HL-60 (cell line): ENCODE results near the gene GFI1.

Experiments
- DNase-seq, 2 experiments: peaks; one replicate each; pipeline ENCODE4 v3.0.0-alpha.2; 2010 to 2020; ENCODE audit warnings: low read depth in 1 of 2, low spot score in 1 of 2
- H3K27ac ChIP-seq: fragments of 250-450 bp; sonication (Bioruptor Pico); replicated peaks from 2 replicates; pipeline ENCODE4 v1.5.1; 2020; ENCODE audit warnings: mild to moderate bottlenecking, moderate library complexity
- H3K27me3 ChIP-seq: fragments of 250-450 bp; sonication (Bioruptor Pico); 2 replicates; pipeline ENCODE4 v1.5.1; 2021; ENCODE audit warnings: mild to moderate bottlenecking, moderate library complexity; ENCODE audit not compliant: insufficient read depth, poor library complexity, severe bottlenecking
- H3K4me3 ChIP-seq: replicated peaks from 2 replicates; pipeline ENCODE4 v1.5.1; 2011; ENCODE audit warnings: mild to moderate bottlenecking, control low read depth, low read length; ENCODE audit not compliant: insufficient read depth
- CTCF ChIP-seq: IDR thresholded peaks from one replicate; pipeline ENCODE4 v1.5.1; 2011; ENCODE audit warnings: low read length, control low read depth, inconsistent platforms; ENCODE audit not compliant: insufficient read depth
- GABPA ChIP-seq: IDR thresholded peaks from 2 replicates; pipeline ENCODE4 v1.6.1; 2012; ENCODE audit warnings: low read depth
- POLR2AphosphoS5 ChIP-seq: IDR thresholded peaks from 2 replicates; pipeline ENCODE4 v1.6.1; 2012; ENCODE audit warnings: low read depth
- REST ChIP-seq: IDR thresholded peaks from 2 replicates; pipeline ENCODE4 v1.6.1; 2012; ENCODE audit warnings: low read depth; ENCODE audit not compliant: insufficient replicate concordance
- SPI1 ChIP-seq: IDR thresholded peaks from 2 replicates; pipeline ENCODE4 v1.6.1; 2012; ENCODE audit warnings: low read depth, mild to moderate bottlenecking, borderline replicate concordance

The GFI1 gene

GRCh38 chr1:92519043-92519442 lies 32.3 kb upstream of the GFI1 start:
- no peak overlapping the region for H3K4me3 ChIP-seq
- TF ChIP-seq REST (no peak), GABPA (no peak), SPI1 (peak; percentile 79), POLR2AphosphoS5 (no peak), CTCF (no peak)
- DNase-seq, result no peak
- H3K27ac ChIP-seq, result no peak overlapping the region
- no peaks in the 10 kb centered on the region for H3K27me3 ChIP-seq

- TF ChIP-seq GABPA, result no peak
- TF ChIP-seq SPI1, result no peak
- no peak for TF ChIP-seq CTCF
- no peak for DNase-seq
- Histone ChIP-seq H3K27ac (peak overlapping the region; percentile 62), H3K4me3 (no peak overlapping the region), H3K27me3 (no peaks in the 10 kb centered on the region)
Observed at GRCh38 chr1:92516574-92516973, 29.8 kb upstream of the GFI1 start.

GRCh38 chr1:92515796-92516201 lies 29.1 kb upstream of the GFI1 start:
- peak overlapping the region; percentile 62 for H3K27ac ChIP-seq
- DNase-seq, result peak; percentile 62 to 78
- H3K27me3 ChIP-seq, result no peaks in the 10 kb centered on the region
- TF ChIP-seq GABPA (0 out of 2 replicates have a peak, but pooled peaks have one; percentile 3), CTCF (no peak), REST (no peak)
- no peak overlapping the region for H3K4me3 ChIP-seq

- Histone ChIP-seq H3K27ac (no peak overlapping the region), H3K27me3 (no peaks in the 10 kb centered on the region), H3K4me3 (no peak overlapping the region)
- TF ChIP-seq REST, result no peak
- no peak for TF ChIP-seq POLR2AphosphoS5
- no peak for TF ChIP-seq CTCF
- no peak for TF ChIP-seq SPI1
- no peak for TF ChIP-seq GABPA
- no peak for DNase-seq
Observed at GRCh38 chr1:92511541-92511940, 24.8 kb upstream of the GFI1 start.
